Body of pancreas (tissue), 4 donors: Measurements from ENCODE around the gene CHIT1.

ENCODE experiments used
- CTCF ChIP-seq, 7 experiments: fragments of 450-650 bp in 4 of 7; fragments of 200-600 bp in 3 of 7; sonication (generic) in 3 of 7; IDR thresholded peaks; one replicate each; pipeline ENCODE4 v1.5.1; 2016 to 2019; ENCODE audit warnings: antibody characterized with exemption in 7 of 7
- POLR2A ChIP-seq, 3 donors: fragments of 450-650 bp; IDR thresholded peaks; one replicate each; pipeline ENCODE4 v1.6.1; 2016; ENCODE audit warnings: antibody characterized with exemption in 3 of 3, mild to moderate bottlenecking in 2 of 3

- no peak for TF ChIP-seq CTCF (IDR thresholded peaks at IDR 0.05)
- no peak for TF ChIP-seq POLR2A (IDR thresholded peaks at IDR 0.05)
Observed at GRCh38 chr1:203188686-203189232, 40.7 kb downstream of the CHIT1 start.
